AG10803 (cell line): ENCODE measurements around the gene CNOT10.
A peak's percentile ranks its signal among the peaks of the same experiment; 100 is the strongest.

Experiments
- DNase-seq: peaks from one replicate; pipeline ENCODE4 v3.0.0; 2010; ENCODE audit warnings: low read depth
- H3K4me3 ChIP-seq: 2 replicates; pipeline ENCODE4 v1.5.1; 2011; ENCODE audit warnings: mild to moderate bottlenecking, low read length, control low read depth
- TF ChIP-seq, protein P1 (sequence below): conservative IDR thresholded peaks from 2 replicates; pipeline ENCODE4 v1.5.1; 2011; ENCODE audit warnings: mild to moderate bottlenecking, low read length, control low read depth, inconsistent platforms

Gene CNOT10

GRCh38 chr3:32696523-32696922 lies 11.5 kb downstream of the CNOT10 start:
- TF ChIP-seq, protein P1, sequence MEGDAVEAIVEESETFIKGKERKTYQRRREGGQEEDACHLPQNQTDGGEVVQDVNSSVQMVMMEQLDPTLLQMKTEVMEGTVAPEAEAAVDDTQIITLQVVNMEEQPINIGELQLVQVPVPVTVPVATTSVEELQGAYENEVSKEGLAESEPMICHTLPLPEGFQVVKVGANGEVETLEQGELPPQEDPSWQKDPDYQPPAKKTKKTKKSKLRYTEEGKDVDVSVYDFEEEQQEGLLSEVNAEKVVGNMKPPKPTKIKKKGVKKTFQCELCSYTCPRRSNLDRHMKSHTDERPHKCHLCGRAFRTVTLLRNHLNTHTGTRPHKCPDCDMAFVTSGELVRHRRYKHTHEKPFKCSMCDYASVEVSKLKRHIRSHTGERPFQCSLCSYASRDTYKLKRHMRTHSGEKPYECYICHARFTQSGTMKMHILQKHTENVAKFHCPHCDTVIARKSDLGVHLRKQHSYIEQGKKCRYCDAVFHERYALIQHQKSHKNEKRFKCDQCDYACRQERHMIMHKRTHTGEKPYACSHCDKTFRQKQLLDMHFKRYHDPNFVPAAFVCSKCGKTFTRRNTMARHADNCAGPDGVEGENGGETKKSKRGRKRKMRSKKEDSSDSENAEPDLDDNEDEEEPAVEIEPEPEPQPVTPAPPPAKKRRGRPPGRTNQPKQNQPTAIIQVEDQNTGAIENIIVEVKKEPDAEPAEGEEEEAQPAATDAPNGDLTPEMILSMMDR: no peak
- no peak overlapping the region for H3K4me3 ChIP-seq
- no peak for DNase-seq

- no peak overlapping the region for H3K4me3 ChIP-seq
- DNase-seq: no peak
- TF ChIP-seq, protein P1: no peak
These were observed 13.5 kb downstream of the CNOT10 start for GRCh38 chr3:32698506-32698905.

DNA sequence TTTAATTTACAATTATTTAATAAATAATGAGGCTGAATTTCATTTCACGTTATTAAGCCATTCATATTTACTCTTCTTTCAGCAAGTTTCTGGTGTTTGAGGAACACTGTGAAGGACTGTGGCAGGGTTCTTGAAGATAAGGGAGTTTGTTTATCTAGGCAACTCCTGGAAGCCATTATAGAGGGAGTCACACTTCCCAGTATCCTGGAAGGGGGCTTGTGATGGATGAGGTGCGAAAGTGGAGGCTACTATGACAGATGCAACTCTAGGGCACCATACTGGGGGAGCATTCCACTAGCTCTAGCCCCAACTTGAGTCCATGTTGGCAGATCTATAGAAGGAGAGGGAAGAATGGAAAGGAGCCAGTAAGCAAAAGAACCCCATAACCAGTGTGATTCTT lies 14.4 kb downstream of the CNOT10 start:
- TF ChIP-seq, protein P1: no peak
- DNase-seq: no peak

DNA sequence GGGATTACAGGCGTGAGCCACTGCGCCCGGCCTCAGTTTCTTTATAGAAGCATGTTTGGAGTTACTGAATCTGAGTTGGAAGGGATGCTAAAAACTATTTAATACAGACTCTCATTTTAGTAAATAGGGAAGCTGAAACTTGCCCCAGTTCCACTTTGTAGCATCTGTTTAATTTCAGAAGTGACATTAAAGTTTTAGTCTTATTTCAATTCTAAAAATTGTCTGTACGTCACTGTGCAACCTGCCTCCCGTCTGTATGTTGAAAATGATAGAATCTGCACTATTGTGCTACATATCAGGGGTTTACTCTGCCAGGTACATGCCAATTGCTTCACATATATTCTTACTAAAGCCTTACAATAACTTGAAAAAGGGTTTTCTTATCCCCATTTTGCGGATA lies 15.3 kb downstream of the CNOT10 start:
- DNase-seq: no peak
- no peak overlapping the region for H3K4me3 ChIP-seq
- TF ChIP-seq, protein P1: no peak

More for the DNA sequence above, 14.4 kb downstream of the CNOT10 start:
- H3K4me3 ChIP-seq: no peak overlapping the region

DNA sequence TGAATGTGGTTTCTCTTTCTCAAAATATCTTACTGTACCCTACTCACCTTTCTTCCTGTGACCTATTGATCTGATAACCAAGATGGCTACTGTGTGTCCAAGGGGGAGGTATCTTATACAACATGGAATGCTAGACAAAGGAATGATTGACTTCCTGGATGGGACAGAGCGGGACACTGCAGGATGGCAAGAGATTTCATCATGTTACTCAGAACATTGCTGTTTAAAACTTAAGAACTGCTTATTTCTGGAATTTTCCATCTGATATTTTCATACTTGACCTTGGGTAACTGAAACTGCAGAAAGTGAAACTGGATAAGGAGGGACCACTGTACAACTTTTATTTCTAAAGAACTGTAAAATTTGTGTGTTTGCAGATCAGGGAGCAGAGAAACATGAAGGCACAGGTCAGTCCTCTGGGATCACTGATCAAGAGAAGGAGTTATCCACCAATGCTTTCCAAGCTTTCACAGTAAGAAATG lies 18.5 kb downstream of the CNOT10 start:
- TF ChIP-seq, protein P1: no peak
- peak; percentile 55 for DNase-seq
- no peak overlapping the region for H3K4me3 ChIP-seq

DNA sequence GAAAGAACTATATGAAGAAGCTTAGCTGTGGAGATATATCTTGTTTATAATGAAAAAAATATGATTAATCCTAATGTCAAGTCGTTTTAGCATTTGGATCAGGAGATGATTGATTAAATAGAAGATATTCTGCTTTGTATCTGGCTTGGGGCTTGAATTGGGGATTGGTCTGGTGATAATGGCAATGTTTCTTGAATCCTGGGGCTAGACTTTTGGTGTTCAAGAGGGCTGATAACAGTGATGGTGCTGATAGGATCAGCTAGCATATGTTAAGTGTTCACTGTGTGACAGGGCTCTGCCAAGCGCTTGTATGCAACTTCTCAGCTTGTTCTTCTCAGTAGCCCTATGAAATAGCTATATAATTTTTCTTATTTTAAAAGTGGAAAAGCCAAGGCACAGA lies 20.2 kb downstream of the CNOT10 start:
- no peak for DNase-seq
- TF ChIP-seq, protein P1: no peak

GRCh38 chr3:32706348-32707025 lies 21.5 kb downstream of the CNOT10 start:
- DNase-seq: peak; percentile 5
- no peak overlapping the region for H3K4me3 ChIP-seq
- TF ChIP-seq, protein P1: no peak

More for the DNA sequence above, 20.2 kb downstream of the CNOT10 start:
- H3K4me3 ChIP-seq: no peak overlapping the region
